Panc1 (cell line): ENCODE data around the gene PEX1. TPM values are rescaled to one million over a fixed set of nuclear protein-coding genes. Genes with fewer than 3 reads are reported as not detected.

Experiments
- ATAC-seq: fragments of 200-7000 bp; cut with Tn5 transposase; 2 replicates; pipeline ENCODE4 v1.9.1; 2020; ENCODE audit warnings: mild to moderate bottlenecking, moderate library complexity
- BruUV-seq: library from RNA; stranded (reverse); fragments of 400-500 nt; replicated peaks from 2 replicates; lab custom pipeline; 2021; lab: Mats Ljungman, UMichigan
- CTCF ChIA-PET: fragments of 300-600 bp; sonication (Branson Sonifier 250); formaldehyde crosslinking; loops from one replicate; lab custom pipeline; 2022; ENCODE audit warnings: antibody characterized with exemption; lab: Charles Lee
- POLR2A ChIA-PET: fragments of 300-600 bp; sonication (Branson Sonifier 250); formaldehyde crosslinking; loops from one replicate; lab custom pipeline; 2022; ENCODE audit warnings: antibody characterized with exemption; lab: Charles Lee
- DNase-seq: peaks from one replicate; pipeline ENCODE4 v3.0.0-alpha.2; 2010; ENCODE audit warnings: low read depth, low spot score
- H3K27ac ChIP-seq: 2 replicates; pipeline ENCODE4 v1.5.1; 2011; ENCODE audit warnings: mild to moderate bottlenecking, low read length, inconsistent platforms
- H3K27me3 ChIP-seq: fragments of 200-500 bp; sonication (Bioruptor generic); 2 replicates; pipeline ENCODE4 v1.6.0; 2014; ENCODE audit warnings: low read length, inconsistent platforms; ENCODE audit not compliant: control insufficient read depth, insufficient read depth
- H3K36me3 ChIP-seq: fragments of 200-500 bp; sonication (Bioruptor generic); 2 replicates; pipeline ENCODE4 v1.5.1; 2014; ENCODE audit warnings: inconsistent platforms, mild to moderate bottlenecking, low read length, moderate library complexity; ENCODE audit not compliant: control insufficient read depth, insufficient read depth
- H3K4me1 ChIP-seq: 2 replicates; pipeline ENCODE4 v1.5.1; 2011; ENCODE audit warnings: inconsistent platforms, mild to moderate bottlenecking, low read length, moderate library complexity; ENCODE audit not compliant: control insufficient read depth, insufficient read depth
- H3K4me3 ChIP-seq, 2 experiments: 2 replicates each; pipeline ENCODE4 v1.5.1; 2011 to 2012; ENCODE audit warnings: low read depth in 2 of 2, low read length in 2 of 2, mild to moderate bottlenecking in 2 of 2, inconsistent platforms in 1 of 2, moderate library complexity in 1 of 2
- H3K9me3 ChIP-seq: fragments of 200-500 bp; sonication (Bioruptor generic); 2 replicates; pipeline ENCODE4 v1.5.1; 2014; ENCODE audit warnings: low read depth, mild to moderate bottlenecking, inconsistent platforms, low read length, moderate library complexity; ENCODE audit not compliant: control insufficient read depth, insufficient read depth
- POLR2AphosphoS5 ChIP-seq: IDR thresholded peaks from 2 replicates; pipeline ENCODE4 v1.6.1; 2012; ENCODE audit warnings: mild to moderate bottlenecking, low read depth, low read length, moderate library complexity
- SIN3A ChIP-seq: IDR thresholded peaks from 2 replicates; pipeline ENCODE4 v1.6.1; 2012; ENCODE audit warnings: low read depth, mild to moderate bottlenecking, low read length, moderate library complexity, borderline replicate concordance; ENCODE audit not compliant: insufficient read depth
- TCF7L2 ChIP-seq: IDR thresholded peaks from 2 replicates; pipeline ENCODE4 v1.6.1; 2011; ENCODE audit warnings: mild to moderate bottlenecking, low read depth, low read length, inconsistent platforms
- in situ Hi-C: cut with HindIII; loops from 2 replicates; pipeline ENCODE4 v1.10.0; 2016; ENCODE audit warnings: low sequenced_read_pairs, low pct_unique_long_range_greater_than_20kb
- intact Hi-C: fragments of 100-400 bp; cut with micrococcal nuclease; formaldehyde crosslinking; loops from one replicate; pipeline ENCODE4 v1.10.0; 2022; ENCODE audit not compliant: unreplicated experiment
- total RNA-seq: library from RNA; stranded (reverse); gene quantifications from one replicate; pipeline ENCODE4 v1.2.1, GENCODE V29; 2021; ENCODE audit not compliant: unreplicated experiment
- TF ChIP-seq, protein P1 (sequence below), 2 experiments: IDR thresholded peaks; 2 replicates each; pipeline ENCODE4 v1.6.1; 2011 to 2012; ENCODE audit warnings: low read depth in 2 of 2, control low read depth in 1 of 2, low read length in 1 of 2, mild to moderate bottlenecking in 1 of 2, moderate library complexity in 1 of 2; ENCODE audit not compliant: insufficient read depth in 1 of 2
- TF ChIP-seq, protein P2 (sequence below): fragments of 450-650 bp; IDR thresholded peaks from 2 replicates; pipeline ENCODE4 v1.5.1; 2017; ENCODE audit warnings: mild to moderate bottlenecking

Gene PEX1
- total RNA-seq, 1 experiment from 2014 or later, result 13.9 TPM

DNA sequence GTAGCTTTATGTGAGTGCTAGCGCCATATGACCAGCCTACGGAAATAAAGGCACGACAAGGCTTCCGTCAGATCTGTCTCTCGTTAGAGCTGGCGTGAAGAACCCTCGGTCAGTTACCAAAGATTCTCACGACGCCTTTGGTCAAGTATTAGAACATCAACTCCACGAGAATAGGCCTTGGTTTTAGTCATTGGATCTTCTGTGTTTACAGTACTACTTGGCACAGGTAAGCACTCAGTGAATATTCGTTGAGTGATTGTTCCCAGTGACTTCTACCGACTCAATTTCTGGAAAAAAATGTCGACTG lies 591 bp upstream of the PEX1 start:
- intact Hi-C loops, result no loop called here
- ATAC-seq, result peak; percentile 22
- ChIA-PET CTCF (interaction anchor here (0.6 to 1.0 kb wide), 7 partner anchors 25 to 496 kb away, joined by 3 to 8 read pairs (median 4); partner anchors contain the start of gene GATAD1), POLR2A (interaction anchor here (0.5 to 1.3 kb wide), 14 partner anchors 11 to 621 kb away, joined by 3 to 9 read pairs (median 4); partner anchors contain the start of genes ANKIB1, FAM133B, GATAD1 and KRIT1)
- BruUV-seq, result TSS peak; percentile 86
- in situ Hi-C loops, result no loop called here
- Histone ChIP-seq H3K36me3 (peaks cover 22% of the 10 kb centered on the region), H3K4me3 (peak overlapping the region; percentile 99), H3K27ac (peak overlapping the region; percentile 99), H3K27me3 (no peaks in the 10 kb centered on the region), H3K4me1 (peaks cover 11% of the 10 kb centered on the region), H3K9me3 (no peaks in the 10 kb centered on the region)
- no peak for DNase-seq
- TF ChIP-seq POLR2AphosphoS5 (no peak), TCF7L2 (peak; percentile 90)

DNA sequence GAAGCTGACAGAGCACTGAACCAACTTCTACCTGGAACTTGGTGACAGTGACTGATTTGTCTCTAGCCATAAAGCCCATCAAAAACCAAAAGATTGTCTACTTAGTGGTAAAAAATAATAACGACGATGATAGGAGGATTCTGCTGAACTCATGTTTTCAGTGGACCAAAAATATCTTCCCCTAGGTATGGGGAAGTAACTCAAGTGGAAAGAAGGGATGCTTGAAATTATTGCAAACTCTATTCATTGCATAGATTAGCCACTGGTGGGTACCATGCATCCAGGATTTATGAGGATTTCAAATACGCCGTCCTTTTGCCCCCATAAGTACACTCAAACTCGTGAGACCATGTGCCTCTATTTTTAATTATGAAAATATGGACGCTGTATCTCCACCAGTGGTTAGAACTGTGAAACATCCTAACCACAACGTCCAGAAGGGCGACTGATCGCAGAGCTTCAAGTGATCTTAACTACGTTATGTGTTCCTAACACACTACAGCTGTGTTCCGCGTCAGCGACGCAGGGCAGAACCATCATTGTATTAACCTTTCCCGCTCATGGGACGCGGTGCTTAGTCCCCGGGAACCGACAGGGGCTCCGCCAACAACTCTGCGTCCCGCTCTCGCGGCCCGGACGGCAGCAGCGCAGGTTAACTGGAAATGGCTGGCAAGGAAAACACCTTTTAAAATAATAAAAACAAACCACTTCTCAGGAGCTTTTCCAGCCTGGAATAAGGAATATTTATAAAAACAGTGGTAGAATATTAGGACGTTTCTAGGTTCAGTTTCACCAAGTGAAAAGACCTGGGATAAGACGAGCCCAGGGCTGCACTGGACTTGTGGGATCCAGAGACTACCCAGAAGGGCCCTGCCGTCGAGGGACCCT lies 776 bp downstream of the PEX1 start:
- POLR2A ChIA-PET, result interaction anchor here (1.1 kb wide), 2 partner anchors 26 to 29 kb away, joined by 4 read pairs; no protein-coding TSS in a partner anchor
- H3K27ac ChIP-seq, result peak overlapping the region; percentile 88
- DNase-seq, result peak; percentile 30
- H3K27me3 ChIP-seq, result no peaks in the 10 kb centered on the region
- H3K4me3 ChIP-seq, result peak overlapping the region; percentile 92 to 99
- peaks cover 19% of the 10 kb centered on the region for H3K36me3 ChIP-seq
- H3K4me1 ChIP-seq, result peaks cover 11% of the 10 kb centered on the region
- TSS peak; percentile 68 for BruUV-seq
- TF ChIP-seq TCF7L2 (no peak), POLR2AphosphoS5 (no peak), SIN3A (no peak)
- TF ChIP-seq, protein P1, sequence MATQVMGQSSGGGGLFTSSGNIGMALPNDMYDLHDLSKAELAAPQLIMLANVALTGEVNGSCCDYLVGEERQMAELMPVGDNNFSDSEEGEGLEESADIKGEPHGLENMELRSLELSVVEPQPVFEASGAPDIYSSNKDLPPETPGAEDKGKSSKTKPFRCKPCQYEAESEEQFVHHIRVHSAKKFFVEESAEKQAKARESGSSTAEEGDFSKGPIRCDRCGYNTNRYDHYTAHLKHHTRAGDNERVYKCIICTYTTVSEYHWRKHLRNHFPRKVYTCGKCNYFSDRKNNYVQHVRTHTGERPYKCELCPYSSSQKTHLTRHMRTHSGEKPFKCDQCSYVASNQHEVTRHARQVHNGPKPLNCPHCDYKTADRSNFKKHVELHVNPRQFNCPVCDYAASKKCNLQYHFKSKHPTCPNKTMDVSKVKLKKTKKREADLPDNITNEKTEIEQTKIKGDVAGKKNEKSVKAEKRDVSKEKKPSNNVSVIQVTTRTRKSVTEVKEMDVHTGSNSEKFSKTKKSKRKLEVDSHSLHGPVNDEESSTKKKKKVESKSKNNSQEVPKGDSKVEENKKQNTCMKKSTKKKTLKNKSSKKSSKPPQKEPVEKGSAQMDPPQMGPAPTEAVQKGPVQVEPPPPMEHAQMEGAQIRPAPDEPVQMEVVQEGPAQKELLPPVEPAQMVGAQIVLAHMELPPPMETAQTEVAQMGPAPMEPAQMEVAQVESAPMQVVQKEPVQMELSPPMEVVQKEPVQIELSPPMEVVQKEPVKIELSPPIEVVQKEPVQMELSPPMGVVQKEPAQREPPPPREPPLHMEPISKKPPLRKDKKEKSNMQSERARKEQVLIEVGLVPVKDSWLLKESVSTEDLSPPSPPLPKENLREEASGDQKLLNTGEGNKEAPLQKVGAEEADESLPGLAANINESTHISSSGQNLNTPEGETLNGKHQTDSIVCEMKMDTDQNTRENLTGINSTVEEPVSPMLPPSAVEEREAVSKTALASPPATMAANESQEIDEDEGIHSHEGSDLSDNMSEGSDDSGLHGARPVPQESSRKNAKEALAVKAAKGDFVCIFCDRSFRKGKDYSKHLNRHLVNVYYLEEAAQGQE (IDR thresholded peaks at IDR 0.05; ENCODE audit: insufficient read depth in 1 of 2, low read depth in 2 of 2, low read length in 1 of 2), result no peak
- TF ChIP-seq, protein P2, sequence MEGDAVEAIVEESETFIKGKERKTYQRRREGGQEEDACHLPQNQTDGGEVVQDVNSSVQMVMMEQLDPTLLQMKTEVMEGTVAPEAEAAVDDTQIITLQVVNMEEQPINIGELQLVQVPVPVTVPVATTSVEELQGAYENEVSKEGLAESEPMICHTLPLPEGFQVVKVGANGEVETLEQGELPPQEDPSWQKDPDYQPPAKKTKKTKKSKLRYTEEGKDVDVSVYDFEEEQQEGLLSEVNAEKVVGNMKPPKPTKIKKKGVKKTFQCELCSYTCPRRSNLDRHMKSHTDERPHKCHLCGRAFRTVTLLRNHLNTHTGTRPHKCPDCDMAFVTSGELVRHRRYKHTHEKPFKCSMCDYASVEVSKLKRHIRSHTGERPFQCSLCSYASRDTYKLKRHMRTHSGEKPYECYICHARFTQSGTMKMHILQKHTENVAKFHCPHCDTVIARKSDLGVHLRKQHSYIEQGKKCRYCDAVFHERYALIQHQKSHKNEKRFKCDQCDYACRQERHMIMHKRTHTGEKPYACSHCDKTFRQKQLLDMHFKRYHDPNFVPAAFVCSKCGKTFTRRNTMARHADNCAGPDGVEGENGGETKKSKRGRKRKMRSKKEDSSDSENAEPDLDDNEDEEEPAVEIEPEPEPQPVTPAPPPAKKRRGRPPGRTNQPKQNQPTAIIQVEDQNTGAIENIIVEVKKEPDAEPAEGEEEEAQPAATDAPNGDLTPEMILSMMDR, result no peak
- in situ Hi-C loops (no loop called here), intact Hi-C loops (no loop called here)
- CTCF ChIA-PET, result no interaction called here
- H3K9me3 ChIP-seq, result no peaks in the 10 kb centered on the region
- ATAC-seq, result peak; percentile 73
